Activated naive CD4-positive, alpha-beta T cell treated with Interleukin-2 at 50 U/mL for 16 hours (primary cell): ENCODE measurements around the gene ST8SIA2.

Source experiments
- DNase-seq: peaks from one replicate; pipeline ENCODE4 v3.0.0-alpha.2; 2020

The ST8SIA2 gene

GRCh38 chr15:92499731-92500530 lies 106.2 kb downstream of the ST8SIA2 start:
- DNase-seq = no peak

- no peak for DNase-seq
Measured at GRCh38 chr15:92502336-92502735, 108.7 kb downstream of the ST8SIA2 start.

GRCh38 chr15:92502930-92503857 lies 109.5 kb downstream of the ST8SIA2 start:
- no peak for DNase-seq

GRCh38 chr15:92503889-92504288 lies 110.2 kb downstream of the ST8SIA2 start:
- no peak for DNase-seq

GRCh38 chr15:92505611-92506010 lies 111.9 kb downstream of the ST8SIA2 start:
- DNase-seq = no peak

GRCh38 chr15:92506506-92506905 lies 112.8 kb downstream of the ST8SIA2 start:
- no peak for DNase-seq

- DNase-seq = no peak
Measured at GRCh38 chr15:92510163-92510882, 116.6 kb downstream of the ST8SIA2 start.
